Osteocyte (in vitro differentiated cells): ENCODE measurements around the gene EXOC3L1. TPM values are rescaled to one million over a fixed set of nuclear protein-coding genes. Genes with fewer than 3 reads are reported as not detected.

Experiments used
- DNase-seq: peaks from one replicate; pipeline ENCODE4 v3.0.0; 2021; ENCODE audit warnings: mixed read lengths; ENCODE audit not compliant: unreplicated experiment; ENCODE audit errors: extremely low spot score
- H3K27ac Mint-ChIP-seq: one replicate; pipeline ENCODE4 v1.8.0; 2021; ENCODE audit warnings: mild to moderate bottlenecking, mixed read lengths; ENCODE audit not compliant: unreplicated experiment
- H3K27me3 Mint-ChIP-seq: one replicate; pipeline ENCODE4 v1.8.0; 2021; ENCODE audit warnings: mixed read lengths; ENCODE audit not compliant: unreplicated experiment
- H3K36me3 Mint-ChIP-seq: one replicate; pipeline ENCODE4 v1.8.0; 2021; ENCODE audit warnings: mixed read lengths; ENCODE audit not compliant: unreplicated experiment
- H3K4me1 Mint-ChIP-seq: one replicate; pipeline ENCODE4 v1.8.0; 2021; ENCODE audit warnings: mixed read lengths; ENCODE audit not compliant: unreplicated experiment
- H3K4me3 Mint-ChIP-seq: one replicate; pipeline ENCODE4 v1.8.0; 2021; ENCODE audit warnings: mild to moderate bottlenecking, moderate library complexity, mixed read lengths; ENCODE audit not compliant: unreplicated experiment
- H3K9me3 Mint-ChIP-seq: one replicate; pipeline ENCODE4 v1.8.0; 2021; ENCODE audit warnings: mixed read lengths; ENCODE audit not compliant: unreplicated experiment
- CTCF ChIP-seq: fragments of 200-600 bp; sonication (generic); IDR thresholded peaks from 2 replicates; pipeline ENCODE4 v1.5.0; 2021; ENCODE audit warnings: antibody characterized with exemption, mild to moderate bottlenecking, moderate library complexity
- total RNA-seq: library from RNA; stranded (reverse); gene quantifications from 2 replicates; pipeline ENCODE4 v1.2.1, GENCODE V29; 2021

EXOC3L1 gene
- total RNA-seq, 1 donor from 2014 or later = not detected

DNA sequence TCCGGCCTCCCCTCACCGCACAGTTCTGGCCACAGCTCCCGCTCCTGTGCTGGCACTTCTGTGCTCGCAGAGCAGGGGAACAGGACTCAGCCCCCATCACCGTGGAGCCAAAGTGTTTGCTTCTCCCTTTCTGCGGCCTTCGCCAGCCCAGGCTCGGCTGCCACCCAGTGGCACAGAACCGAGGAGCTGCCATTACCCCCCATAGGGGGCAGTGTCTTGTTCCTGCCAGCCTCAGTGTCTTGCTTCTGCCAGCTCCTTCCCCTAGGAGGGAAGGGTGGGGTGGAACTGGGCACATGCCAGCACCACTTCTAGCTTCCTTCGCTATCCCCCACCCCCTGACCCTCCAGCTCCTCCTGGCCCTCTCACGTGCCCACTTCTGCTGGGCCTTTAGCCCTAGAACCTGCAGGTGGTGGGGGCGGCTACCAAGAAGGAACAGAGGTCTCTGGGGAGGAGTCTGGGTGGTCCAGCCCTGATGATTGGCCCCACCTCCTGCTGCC is 8.3 kb upstream of the EXOC3L1 start:
- peaks cover 16% of the 10 kb centered on the region for H3K4me1 Mint-ChIP-seq
- H3K27ac Mint-ChIP-seq = peak overlapping the region; percentile 38
- DNase-seq = no peak
- H3K27me3 Mint-ChIP-seq = no peaks in the 10 kb centered on the region
- peak; percentile 61 for TF ChIP-seq CTCF
- H3K9me3 Mint-ChIP-seq = no peaks in the 10 kb centered on the region
- H3K36me3 Mint-ChIP-seq = peaks cover 26% of the 10 kb centered on the region
- no peak overlapping the region for H3K4me3 Mint-ChIP-seq

DNA sequence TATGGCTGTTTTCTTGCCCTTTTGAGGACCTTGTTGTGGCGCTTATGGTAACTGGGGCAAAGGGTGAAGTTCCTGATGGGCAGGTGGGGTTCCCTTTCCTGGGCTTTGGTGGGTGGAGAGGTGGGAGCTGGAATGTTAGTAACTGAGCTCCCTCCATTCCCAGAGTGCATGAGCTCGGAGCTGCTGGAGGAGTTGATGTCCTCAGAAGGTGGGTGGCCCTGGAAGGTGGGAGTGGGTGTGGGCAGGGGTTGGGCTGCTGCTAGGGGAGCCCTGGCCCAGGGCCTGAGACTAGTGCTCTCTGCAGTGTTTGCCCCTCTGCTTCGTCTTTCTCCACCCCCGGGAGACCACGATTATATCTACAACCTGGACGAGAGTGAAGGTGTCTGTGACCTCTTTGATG is 7.8 kb upstream of the EXOC3L1 start:
- no peak for TF ChIP-seq CTCF
- H3K27ac Mint-ChIP-seq = no peak overlapping the region
- H3K4me1 Mint-ChIP-seq = peaks cover 22% of the 10 kb centered on the region
- no peaks in the 10 kb centered on the region for H3K9me3 Mint-ChIP-seq
- H3K4me3 Mint-ChIP-seq = no peak overlapping the region
- peaks cover 26% of the 10 kb centered on the region for H3K36me3 Mint-ChIP-seq
- DNase-seq = no peak
- H3K27me3 Mint-ChIP-seq = no peaks in the 10 kb centered on the region

GRCh38 chr16:67196881-67197280 is 6.9 kb upstream of the EXOC3L1 start:
- peaks cover 26% of the 10 kb centered on the region for H3K4me1 Mint-ChIP-seq
- peaks cover 24% of the 10 kb centered on the region for H3K36me3 Mint-ChIP-seq
- no peaks in the 10 kb centered on the region for H3K27me3 Mint-ChIP-seq
- no peak overlapping the region for H3K27ac Mint-ChIP-seq
- no peaks in the 10 kb centered on the region for H3K9me3 Mint-ChIP-seq
- no peak overlapping the region for H3K4me3 Mint-ChIP-seq
- TF ChIP-seq CTCF = no peak
- DNase-seq = no peak

DNA sequence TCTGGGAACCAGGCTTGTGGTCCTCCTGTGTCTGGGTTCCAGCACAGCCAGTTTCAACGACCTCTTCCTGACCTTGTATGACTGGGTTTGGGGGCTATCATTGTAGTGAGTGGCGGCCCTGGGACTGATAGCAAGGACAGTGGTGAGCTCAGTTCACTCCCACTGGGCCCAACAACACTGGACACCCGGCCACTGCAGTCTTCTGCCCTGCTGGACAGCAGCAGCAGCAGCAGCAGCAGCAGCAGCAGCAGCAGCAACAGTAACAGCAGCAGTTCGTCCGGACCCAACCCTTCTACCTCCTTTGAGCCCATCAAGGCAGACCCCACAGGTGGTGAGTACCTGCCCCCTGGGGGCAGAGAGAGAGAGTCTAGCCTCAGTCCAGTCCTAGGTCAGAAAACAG is 5.7 kb upstream of the EXOC3L1 start:
- Mint-ChIP-seq H3K27me3 (no peaks in the 10 kb centered on the region), H3K36me3 (peaks cover 24% of the 10 kb centered on the region), H3K4me3 (no peak overlapping the region), H3K27ac (no peak overlapping the region), H3K4me1 (peaks cover 33% of the 10 kb centered on the region), H3K9me3 (no peaks in the 10 kb centered on the region)
- DNase-seq = no peak
- TF ChIP-seq CTCF = no peak

DNA sequence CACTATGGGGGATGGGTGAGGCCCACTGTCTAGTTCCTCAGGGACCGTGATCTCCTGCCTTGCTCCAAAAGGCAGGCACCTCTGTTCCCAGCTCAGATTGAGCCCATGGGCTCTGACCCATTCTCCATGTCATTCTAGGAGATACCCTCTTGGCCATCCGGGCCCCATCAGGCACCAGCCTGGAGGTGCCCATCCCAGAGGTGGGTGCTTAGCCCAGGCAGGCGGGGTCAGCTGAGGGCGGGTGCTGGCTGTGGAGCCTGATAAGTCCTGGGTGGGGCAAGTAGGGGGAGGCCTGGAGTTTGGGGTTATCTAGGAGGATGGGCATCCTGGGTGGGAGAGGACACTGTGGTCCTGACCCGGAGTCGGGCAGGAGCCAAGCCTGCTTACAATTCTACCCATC is 4.3 kb upstream of the EXOC3L1 start:
- Mint-ChIP-seq H3K27me3 (no peaks in the 10 kb centered on the region), H3K36me3 (peaks cover 22% of the 10 kb centered on the region), H3K27ac (no peak overlapping the region), H3K4me1 (peaks cover 31% of the 10 kb centered on the region), H3K9me3 (no peaks in the 10 kb centered on the region), H3K4me3 (peak overlapping the region; percentile 84)
- TF ChIP-seq CTCF = no peak
- DNase-seq = no peak
